ENCODE measurements around the gene TRIM67. TPM values are rescaled to one million over a fixed set of nuclear protein-coding genes. Genes with fewer than 3 reads are reported as not detected.
A peak's percentile ranks its signal among the peaks of the same experiment; 100 is the strongest.
"Not testable (repeated sequence)": the region's sequence is repeated elsewhere in the genome, so short reads cannot be mapped to it uniquely, and the experiment has no call there.

Gene TRIM67
- 0.03 TPM in 1 of 2 replicates, not detected in the other for total RNA-seq (2014; rRNA removed; shearing (Covaris generic))
- 0.11 TPM in 1 of 2 replicates, not detected in the other for polyA plus RNA-seq (2015; cell fraction: cytosol; rRNA removed)
- polyA plus RNA-seq (2015; cell fraction: nucleus; rRNA removed) = 0.32 and 0.34 TPM in 2 replicates

GRCh38 chr1:231161667-231162296, at the start of gene TRIM67:
Gene TRIM67 (plus strand): TSS chr1:231162058. CDS start chr1:231162970, 912 bp downstream.
- no peak for DNase-seq (ENCODE audit: low read depth, low spot score)
- in situ Hi-C loops (cut with HindIII; ENCODE audit: low pct_unique_long_range_greater_than_20kb, low sequenced_read_pairs) = no loop called here

- in situ Hi-C loops (cut with HindIII; ENCODE audit: low pct_unique_long_range_greater_than_20kb, low sequenced_read_pairs) = no loop called here
- DNase-seq (ENCODE audit: low read depth, low spot score) = peak; percentile 58
Observed at GRCh38 chr1:231116738-231117137, 45.1 kb upstream of the TRIM67 start.

GRCh38 chr1:231118704-231119453, 43.0 kb upstream of the TRIM67 start:
- DNase-seq (ENCODE audit: low read depth, low spot score) = no peak
- in situ Hi-C loops (cut with HindIII; ENCODE audit: low pct_unique_long_range_greater_than_20kb, low sequenced_read_pairs) = no loop called here

DNA sequence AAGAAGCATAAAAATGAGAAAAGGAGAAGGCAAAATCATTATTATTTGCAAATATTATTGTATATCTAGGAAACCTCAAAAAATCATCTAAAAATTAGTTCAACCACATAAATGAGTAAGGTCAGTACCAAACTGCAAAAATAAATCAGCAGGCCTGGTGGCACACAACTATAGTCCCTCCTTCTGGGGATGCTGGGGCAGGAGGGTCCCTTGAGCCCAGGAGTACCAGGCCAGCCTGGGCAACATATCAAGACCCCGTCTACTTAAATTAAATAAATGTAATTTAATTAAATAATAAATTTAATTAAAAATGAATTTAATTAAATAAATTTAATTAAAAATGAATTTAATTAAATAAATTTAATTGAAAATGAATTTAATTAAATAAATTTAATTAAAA, 40.3 kb upstream of the TRIM67 start:
- in situ Hi-C loops (cut with HindIII; ENCODE audit: low pct_unique_long_range_greater_than_20kb, low sequenced_read_pairs) = no loop called here
- DNase-seq (ENCODE audit: low read depth, low spot score) = no peak

DNA sequence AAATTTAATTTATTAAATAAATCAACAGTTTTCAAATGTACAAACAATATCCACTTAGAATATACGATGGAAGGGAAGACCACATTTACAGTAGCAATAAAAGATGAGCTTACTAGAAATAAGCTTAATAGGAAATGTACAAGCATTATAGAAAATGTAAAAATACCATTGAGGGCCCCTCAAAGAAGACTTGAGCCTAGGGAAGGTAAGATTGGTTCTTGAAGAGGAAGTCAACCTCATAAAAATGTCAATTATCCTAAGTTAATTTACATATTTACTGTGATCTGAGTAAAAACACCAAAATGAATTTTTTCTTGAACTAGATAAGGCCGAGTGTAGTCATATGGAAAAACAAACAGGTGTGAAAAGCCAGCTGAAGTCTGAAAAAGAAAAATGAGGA, 39.7 kb upstream of the TRIM67 start:
- in situ Hi-C loops (cut with HindIII; ENCODE audit: low pct_unique_long_range_greater_than_20kb, low sequenced_read_pairs) = no loop called here

GRCh38 chr1:231124746-231125145, 37.1 kb upstream of the TRIM67 start:
- peak; percentile 38 for DNase-seq (ENCODE audit: low read depth, low spot score)
- in situ Hi-C loops (cut with HindIII; ENCODE audit: low pct_unique_long_range_greater_than_20kb, low sequenced_read_pairs) = no loop called here

More for the DNA sequence above, 39.7 kb upstream of the TRIM67 start:
- no peak for DNase-seq (ENCODE audit: low read depth, low spot score)

- no peak for DNase-seq (ENCODE audit: low read depth, low spot score)
- in situ Hi-C loops (cut with HindIII; ENCODE audit: low pct_unique_long_range_greater_than_20kb, low sequenced_read_pairs) = no loop called here
Observed at GRCh38 chr1:231125972-231126580, 35.8 kb upstream of the TRIM67 start.

DNA sequence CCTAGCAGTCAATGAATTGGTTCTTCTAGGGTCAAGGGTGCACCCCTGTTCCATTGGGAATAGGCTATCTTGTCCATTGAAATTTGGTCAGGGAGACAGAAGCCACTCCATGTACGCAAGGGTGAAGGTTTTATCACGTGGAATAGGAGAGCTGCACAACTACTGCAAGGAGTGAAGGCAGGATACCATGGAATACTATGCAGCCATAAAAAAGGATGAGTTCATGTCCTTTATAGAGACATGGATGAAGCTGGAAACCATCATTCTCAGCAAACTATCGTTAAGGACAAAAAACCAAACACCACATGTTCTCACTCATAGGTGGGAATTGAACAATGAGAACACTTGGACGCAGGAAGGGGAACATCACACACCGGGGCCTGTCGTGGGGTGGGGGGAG, 34.8 kb upstream of the TRIM67 start:
- DNase-seq (ENCODE audit: low read depth, low spot score); in situ Hi-C loops (cut with HindIII; ENCODE audit: low pct_unique_long_range_greater_than_20kb, low sequenced_read_pairs): not testable (repeated sequence)

- in situ Hi-C loops (cut with HindIII; ENCODE audit: low pct_unique_long_range_greater_than_20kb, low sequenced_read_pairs); DNase-seq (ENCODE audit: low read depth, low spot score): not testable (repeated sequence)
Observed at GRCh38 chr1:231128471-231128870, 33.4 kb upstream of the TRIM67 start.

DNA sequence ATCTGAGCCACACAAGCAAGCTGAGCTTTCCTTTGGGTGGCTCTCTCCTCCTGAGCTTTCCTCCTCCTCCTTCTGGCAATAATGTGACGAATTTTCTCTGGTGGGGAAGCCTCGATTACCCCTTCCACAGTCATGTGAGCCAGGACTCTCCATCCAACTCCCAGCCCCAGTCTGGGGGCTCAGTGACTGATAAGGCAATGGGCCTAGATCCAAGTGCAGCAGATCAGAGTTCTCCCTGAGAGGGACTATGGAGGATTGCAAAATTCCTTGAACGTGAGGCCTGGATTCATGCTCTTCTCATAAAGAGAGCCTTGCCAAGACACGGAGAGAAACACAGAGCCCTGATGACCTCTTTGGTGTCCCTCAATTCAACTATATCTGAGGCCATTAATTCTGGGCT, 31.3 kb upstream of the TRIM67 start:
- in situ Hi-C loops (cut with HindIII; ENCODE audit: low pct_unique_long_range_greater_than_20kb, low sequenced_read_pairs) = no loop called here
- DNase-seq (ENCODE audit: low read depth, low spot score) = no peak

DNA sequence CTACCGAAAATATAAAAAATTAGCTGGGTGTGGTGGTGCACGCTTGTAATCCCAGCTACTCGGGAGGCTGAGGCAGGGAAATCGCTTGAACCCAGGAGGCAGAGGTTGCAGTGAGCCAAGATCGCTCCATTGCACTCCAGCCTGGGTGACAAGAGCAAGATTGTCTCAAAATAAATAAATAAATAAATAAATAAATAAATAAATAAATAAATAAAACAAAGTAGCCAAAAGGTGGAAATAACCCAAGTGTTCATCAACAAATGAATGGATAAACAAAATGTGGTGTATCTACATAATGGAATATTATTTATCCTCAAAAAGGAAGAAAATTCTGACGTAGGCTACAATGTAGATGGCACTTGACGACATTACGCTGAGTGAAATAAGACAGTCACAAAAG, 29.3 kb upstream of the TRIM67 start:
- DNase-seq (ENCODE audit: low read depth, low spot score); in situ Hi-C loops (cut with HindIII; ENCODE audit: low pct_unique_long_range_greater_than_20kb, low sequenced_read_pairs): not testable (repeated sequence)

- in situ Hi-C loops (cut with HindIII; ENCODE audit: low pct_unique_long_range_greater_than_20kb, low sequenced_read_pairs) = no loop called here
- DNase-seq (ENCODE audit: low read depth, low spot score) = no peak
Observed at GRCh38 chr1:231134624-231135023, 27.2 kb upstream of the TRIM67 start.

DNA sequence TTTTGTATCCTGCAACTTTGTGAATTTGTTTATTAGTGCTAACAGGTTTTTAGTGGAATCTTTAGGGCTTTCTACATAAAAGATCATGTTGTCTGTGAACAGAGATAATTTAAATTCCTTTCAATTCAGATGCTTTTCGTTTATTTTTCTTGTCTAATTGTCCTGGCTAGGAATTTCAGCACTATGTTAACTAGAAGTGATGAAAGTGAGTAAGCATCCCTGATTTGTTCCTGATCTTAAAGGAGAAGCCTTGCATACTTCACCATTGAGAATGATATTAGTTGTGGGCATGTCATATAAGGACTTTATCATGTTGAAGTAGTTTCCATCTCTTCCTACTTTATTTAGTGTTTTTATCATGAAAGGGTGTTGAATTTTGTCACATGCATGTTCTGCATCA, 23.6 kb upstream of the TRIM67 start:
- DNase-seq (ENCODE audit: low read depth, low spot score) = no peak

DNA sequence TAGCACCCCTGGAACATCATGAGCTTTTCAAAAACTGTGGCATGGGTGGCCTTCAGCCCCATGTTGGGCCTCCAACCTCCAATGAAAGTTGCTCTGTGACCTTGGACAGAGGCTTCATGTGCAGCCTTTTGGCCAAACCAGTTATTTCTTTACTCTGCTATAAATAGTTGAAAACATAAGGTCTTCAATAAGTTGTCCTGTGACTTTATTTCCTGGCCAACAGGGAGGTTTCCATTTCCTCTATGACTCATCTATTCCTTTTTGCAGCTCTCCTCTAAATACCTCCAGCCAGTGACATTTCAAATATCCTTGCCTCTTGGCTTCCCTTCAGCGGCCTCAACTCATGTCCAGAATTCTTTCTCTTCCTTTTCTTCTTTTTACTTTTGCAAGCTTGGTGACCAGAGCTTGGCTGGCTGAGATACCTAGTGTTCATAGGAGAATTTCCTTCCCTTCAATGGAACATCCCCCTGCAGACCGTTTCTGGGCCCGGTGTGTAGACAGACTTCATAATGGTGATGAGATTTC, 22.7 kb upstream of the TRIM67 start:
- DNase-seq (ENCODE audit: low read depth, low spot score) = peak; percentile 83
- in situ Hi-C loops (cut with HindIII; ENCODE audit: low pct_unique_long_range_greater_than_20kb, low sequenced_read_pairs) = no loop called here

More for the DNA sequence above, 23.6 kb upstream of the TRIM67 start:
- in situ Hi-C loops (cut with HindIII; ENCODE audit: low pct_unique_long_range_greater_than_20kb, low sequenced_read_pairs) = no loop called here

GRCh38 chr1:231139659-231140654, 21.9 kb upstream of the TRIM67 start:
- in situ Hi-C loops (cut with HindIII; ENCODE audit: low pct_unique_long_range_greater_than_20kb, low sequenced_read_pairs) = no loop called here
- peak; percentile 91 for DNase-seq (ENCODE audit: low read depth, low spot score)

DNA sequence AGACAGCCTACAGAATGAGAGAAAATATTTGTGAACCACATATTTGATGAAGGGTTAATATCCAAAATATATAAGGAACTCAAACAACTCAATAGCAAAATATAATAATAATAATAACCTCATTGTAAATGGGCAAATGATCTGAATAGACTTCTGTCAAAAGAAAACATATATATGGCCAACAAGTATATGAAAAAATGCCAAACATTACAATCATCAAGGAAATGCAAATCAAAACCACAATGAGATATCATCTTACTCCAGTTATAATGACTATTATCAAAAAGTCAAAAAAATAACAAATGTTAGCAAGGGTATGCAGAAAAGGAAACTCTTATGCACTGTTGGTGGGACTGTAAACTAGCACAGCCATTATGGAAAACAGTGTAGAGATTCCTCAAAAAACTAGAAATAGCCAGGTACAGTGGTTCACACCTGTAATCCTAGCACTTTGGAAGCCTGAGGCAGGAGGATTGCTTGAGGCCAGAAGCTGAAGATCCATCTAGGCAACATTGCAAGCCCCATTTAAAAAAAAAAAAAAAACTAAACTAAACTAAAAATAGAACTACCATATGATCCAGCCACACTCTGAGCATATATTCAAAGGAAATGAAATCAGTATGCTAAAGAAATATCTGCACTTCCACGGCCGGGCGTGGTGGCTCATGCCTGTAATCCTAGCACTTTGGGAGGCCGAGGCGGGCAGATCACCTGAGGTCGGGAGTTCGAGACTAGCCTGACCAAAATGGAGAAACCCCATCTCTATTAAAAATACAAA, 17.3 kb upstream of the TRIM67 start:
- no peak for DNase-seq (ENCODE audit: low read depth, low spot score)
- in situ Hi-C loops (cut with HindIII; ENCODE audit: low pct_unique_long_range_greater_than_20kb, low sequenced_read_pairs) = no loop called here

Measured in SK-MEL-5 (cell line).